K562 (cell line): ENCODE results near the gene OXSM. TPM values are rescaled to one million over a fixed set of nuclear protein-coding genes. Genes with fewer than 3 reads are reported as not detected.

Experiments used
- CCNT2 ChIP-seq: IDR thresholded peaks from 2 replicates; pipeline ENCODE4 v1.6.1; 2011; ENCODE audit warnings: borderline replicate concordance, low read depth, mild to moderate bottlenecking, moderate library complexity, mixed read lengths, low read length; ENCODE audit not compliant: insufficient read length; ENCODE audit errors: extremely low read depth
- CREB3 ChIP-seq: fragments of 450-650 bp; conservative IDR thresholded peaks from 2 replicates; pipeline ENCODE4 v1.6.1; 2016; ENCODE audit warnings: missing genetic modification characterization, low read depth, mild to moderate bottlenecking, missing compliant biosample characterization, moderate library complexity
- CREBBP ChIP-seq: IDR thresholded peaks from one replicate; pipeline ENCODE4 v1.6.1; 2012; ENCODE audit warnings: low read depth, mild to moderate bottlenecking, control low read depth, inconsistent platforms, low read length
- E2F8 ChIP-seq: fragments of 450-650 bp; IDR thresholded peaks from 2 replicates; pipeline ENCODE4 v1.7.1; 2018; ENCODE audit warnings: mild to moderate bottlenecking, low read depth; ENCODE audit not compliant: partially characterized antibody
- SP1 ChIP-seq: sonication (generic); formaldehyde crosslinking; IDR thresholded peaks from 2 replicates; pipeline ENCODE4 v1.8.1; 2022; ENCODE audit warnings: mild to moderate bottlenecking, missing genetic modification reagents
- SPI1 ChIP-seq: IDR thresholded peaks from 2 replicates; pipeline ENCODE4 v1.6.1; 2011; ENCODE audit warnings: low read depth, low read length, control low read depth, borderline replicate concordance
- ZBTB40 ChIP-seq, 2 experiments: fragments of 450-650 bp in 1 of 2; sonication (generic) in 1 of 2; formaldehyde crosslinking in 1 of 2; IDR thresholded peaks; 2 replicates each; pipeline versions ENCODE4 v1.7.1 to v1.9.0; 2016 to 2022; ENCODE audit warnings: inconsistent platforms in 1 of 2, mild to moderate bottlenecking in 1 of 2, missing genetic modification reagents in 1 of 2
- ZBTB49 ChIP-seq: sonication (generic); formaldehyde crosslinking; IDR thresholded peaks from 2 replicates; pipeline ENCODE4 v1.8.0; 2022; ENCODE audit warnings: missing genetic modification reagents, mild to moderate bottlenecking, borderline replicate concordance
- ZKSCAN3 ChIP-seq: fragments of 250-450 bp; sonication (Bioruptor Pico); IDR thresholded peaks from 2 replicates; pipeline ENCODE4 v1.4.0; 2020
- polyA plus RNA-seq, 8 experiments: library from polyadenylated mRNA; depleted of rRNA in 4 of 8; stranded (reverse) in 5 of 8; unstranded in 3 of 8; fragments of >200 nt; fragmentation: Nextera tagmentation in 2 of 8; fragmentation: Illumina TruSeq in 1 of 8; extraction: Ambion mirVana in 2 of 8; extraction: Trizol in 1 of 8; gene quantifications; 2 replicates each; pipeline versions ENCODE4 v1.2.1 to v1.2.3, GENCODE V29; 2011 to 2014; ENCODE audit warnings: inconsistent platforms in 1 of 8, missing spikeins in 1 of 8
- total RNA-seq, 7 experiments: library from RNA; depleted of rRNA in 6 of 7; stranded (reverse); fragments of >200 nt in 6 of 7; fragmentation: Illumina TruSeq in 2 of 7; extraction: Trizol in 2 of 7; gene quantifications; 2 replicates each; pipeline versions ENCODE4 v1.2.1 to v1.2.3, GENCODE V29; 2011 to 2021; ENCODE audit warnings: low replicate concordance in 1 of 7

OXSM gene
- total and polyA plus RNA-seq, 9 of the 15 experiments (the other 6 are each of a cell fraction or from before 2014, with no cell fraction given), result 24.0 to 107 (median 34.0) TPM

GRCh38 chr3:25783661-25784512, 6.0 kb upstream of the OXSM start (continued):
- 0 out of 2 replicates have a peak, but pooled peaks have one; percentile 43 for TF ChIP-seq ZBTB40 (IDR thresholded peaks at IDR 0.05)
- TF ChIP-seq ZBTB40 (CRISPR knock-in tag; IDR thresholded peaks at IDR 0.05), result no peak
- no peak; the same call in 1 of the 2 replicates for TF ChIP-seq SP1 (CRISPR knock-in tag)
- TF ChIP-seq ZBTB49 (CRISPR knock-in tag), result no peak
- TF ChIP-seq SPI1, result no peak
- TF ChIP-seq ZKSCAN3 (CRISPR knock-in tag), result no peak
- no peak for TF ChIP-seq CREBBP
- TF ChIP-seq CCNT2, result no peak
- TF ChIP-seq CREB3, result no peak
- TF ChIP-seq E2F8, result no peak
